IPS-NIHi7 (cell line): ENCODE data around the gene RNF115.
"Not testable (repeated sequence)": the region's sequence is repeated elsewhere in the genome, so short reads cannot be mapped to it uniquely, and the experiment has no call there.

Source experiments
- DNase-seq: peaks from one replicate; pipeline ENCODE4 v3.0.0; 2012; ENCODE audit warnings: mixed read lengths; ENCODE audit errors: extremely low spot score

The RNF115 gene

DNA sequence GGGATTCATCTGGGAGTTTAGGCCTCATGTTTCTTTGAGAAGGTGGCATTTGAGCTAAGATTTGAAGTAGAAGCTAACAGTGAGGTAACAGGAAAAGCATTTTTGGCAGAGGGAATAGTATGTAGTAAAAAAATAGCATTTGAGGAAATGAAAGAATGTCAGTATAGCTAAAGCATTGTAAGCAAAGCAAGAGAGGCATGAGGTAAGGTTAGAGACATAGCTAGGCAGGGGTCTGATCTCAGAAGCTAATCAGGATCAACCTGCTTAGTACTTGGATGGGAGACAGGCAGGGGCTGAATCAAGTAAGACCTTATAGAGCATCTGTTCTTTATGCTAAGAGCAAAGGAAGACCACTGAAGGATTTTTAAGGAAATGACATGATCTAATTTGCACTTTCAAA, 4.1 kb upstream of the RNF115 start:
- no peak for DNase-seq

DNA sequence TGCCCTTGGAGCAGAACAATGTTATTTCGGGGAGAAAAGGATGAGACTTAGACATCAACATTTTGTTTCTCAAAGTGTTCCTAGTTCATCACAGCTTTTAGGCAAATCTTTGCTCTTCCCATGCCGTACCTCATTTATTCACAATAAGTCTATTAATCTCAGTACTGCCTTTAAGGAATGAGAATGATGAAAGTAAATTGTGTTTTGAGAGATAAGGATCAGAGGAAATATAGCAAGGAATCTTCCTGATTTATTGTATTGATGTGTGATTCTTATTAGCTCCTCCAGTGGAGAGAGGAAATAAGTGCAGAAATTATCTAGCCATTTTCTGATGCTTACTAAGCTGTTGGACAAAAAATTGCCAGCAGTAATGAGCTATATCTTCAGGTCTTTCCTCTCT, 2.1 kb upstream of the RNF115 start:
- DNase-seq = no peak

DNA sequence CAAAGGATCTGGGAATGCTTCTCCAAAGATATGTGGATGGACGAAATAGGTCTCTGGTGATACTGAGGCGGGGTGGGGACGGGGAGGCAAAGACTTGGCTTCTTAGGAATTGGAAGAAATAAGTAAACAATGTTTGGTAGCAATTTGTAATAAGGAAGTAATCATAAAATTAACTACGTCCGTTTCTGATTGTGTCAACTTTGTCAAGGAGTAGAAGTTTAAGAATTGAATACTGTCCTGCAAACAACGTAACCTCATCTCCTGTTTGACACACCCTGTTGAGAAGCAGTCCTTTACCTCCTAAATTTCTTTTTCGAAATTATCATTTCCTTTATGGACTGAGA, 576 bp upstream of the RNF115 start:
- DNase-seq = no peak

DNA sequence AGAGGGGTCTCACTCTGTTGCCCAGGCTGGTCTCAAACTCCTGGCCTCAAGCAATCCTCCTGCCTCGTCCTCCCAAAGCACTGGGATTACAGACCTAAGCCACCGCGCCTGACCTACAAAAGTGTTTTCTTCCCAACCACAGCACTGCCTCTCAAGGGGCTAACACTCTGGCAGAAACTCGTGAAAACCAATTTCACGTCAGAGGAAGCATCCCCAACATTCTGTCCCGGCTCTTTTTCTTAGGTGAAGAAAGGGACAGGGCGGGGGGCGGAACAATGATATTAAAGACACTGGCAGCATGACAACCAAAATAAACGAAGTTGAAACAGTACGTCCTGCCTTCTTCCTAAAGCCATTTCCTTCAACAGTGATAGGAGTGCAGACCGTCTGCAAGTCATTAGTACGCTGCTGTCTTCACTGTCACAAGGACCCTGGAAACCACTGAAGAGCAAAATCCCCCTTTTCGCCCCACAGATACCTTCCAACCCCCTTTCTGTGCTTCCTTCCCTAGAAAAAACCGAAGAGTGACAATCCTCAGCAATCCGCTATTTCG, 1.0 kb downstream of the RNF115 start:
- DNase-seq = not testable (repeated sequence)

DNA sequence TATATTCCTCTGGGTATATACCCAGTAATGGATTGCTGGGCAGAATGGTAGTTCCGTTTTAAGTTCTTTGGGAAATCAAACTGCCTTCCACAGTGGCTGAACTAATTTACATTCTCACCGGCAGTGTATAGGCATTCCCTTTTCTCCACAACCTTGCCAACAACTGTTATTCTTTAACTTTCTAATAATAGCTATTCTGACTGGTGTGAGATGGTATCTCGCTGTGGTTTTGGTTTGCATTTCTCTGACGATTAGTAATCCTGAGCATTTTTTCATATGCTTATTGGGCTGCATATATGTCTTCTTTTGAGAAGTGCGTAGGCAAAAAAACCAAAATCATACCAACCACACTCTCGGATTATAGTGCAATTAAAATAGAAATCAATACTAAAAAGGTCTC, 5.8 kb downstream of the RNF115 start:
- DNase-seq = not testable (repeated sequence)

DNA sequence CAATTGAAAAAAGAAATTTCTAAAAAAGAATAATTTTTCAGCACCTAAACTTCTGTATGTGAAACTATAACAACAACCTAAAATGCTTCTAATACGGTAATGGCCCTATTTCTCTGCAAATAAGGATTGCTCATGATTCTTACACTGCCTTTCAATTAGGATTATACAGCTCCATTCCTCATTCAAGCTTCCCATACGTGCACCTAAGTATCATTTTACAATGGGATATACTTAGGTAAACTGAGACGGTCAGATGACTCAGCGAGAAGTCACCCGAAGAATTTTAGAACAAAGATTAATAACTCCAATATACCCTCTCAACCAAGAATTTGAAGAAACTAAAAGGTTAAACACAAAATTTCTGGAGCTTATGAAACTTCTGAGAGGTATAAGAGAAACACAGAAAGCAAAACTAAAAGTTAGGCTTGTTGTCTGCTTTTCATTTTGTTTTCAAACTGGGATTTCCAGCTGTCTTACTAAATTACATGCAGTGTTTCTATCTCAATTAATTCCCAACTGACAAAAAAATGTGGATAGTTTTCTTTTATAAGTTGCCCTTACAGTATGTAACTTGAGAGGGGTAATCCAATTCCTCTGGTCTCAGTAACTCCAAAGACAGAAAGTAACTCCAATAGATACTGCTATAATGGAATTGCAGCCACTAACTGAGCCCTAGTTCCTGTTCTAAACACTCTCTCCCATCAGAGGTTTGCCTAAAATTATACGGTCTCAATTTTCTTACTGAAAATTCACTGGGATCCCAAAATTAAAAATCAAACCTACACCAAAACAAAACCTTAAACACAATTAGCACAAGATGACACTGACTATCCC, 10.7 kb downstream of the RNF115 start:
- not testable (repeated sequence) for DNase-seq

DNA sequence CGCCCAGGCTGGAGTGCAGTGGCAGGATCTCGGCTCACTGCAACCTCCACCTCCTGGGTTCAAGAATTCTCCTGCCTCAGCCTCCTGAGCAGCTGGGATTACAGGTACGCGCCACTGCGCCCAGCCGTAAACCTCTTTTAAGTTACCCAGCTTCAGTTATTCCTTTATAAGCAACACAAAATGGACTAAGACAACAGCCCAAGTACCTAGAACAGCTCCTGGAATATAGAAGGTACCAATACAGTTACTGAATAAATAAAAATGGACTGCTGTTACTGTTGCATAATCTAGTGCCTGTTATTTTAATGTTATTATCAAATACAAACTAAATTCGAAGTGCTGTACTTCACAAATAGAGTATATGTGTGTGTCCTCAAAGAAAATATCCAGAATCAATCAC, 17.1 kb downstream of the RNF115 start:
- DNase-seq = no peak

DNA sequence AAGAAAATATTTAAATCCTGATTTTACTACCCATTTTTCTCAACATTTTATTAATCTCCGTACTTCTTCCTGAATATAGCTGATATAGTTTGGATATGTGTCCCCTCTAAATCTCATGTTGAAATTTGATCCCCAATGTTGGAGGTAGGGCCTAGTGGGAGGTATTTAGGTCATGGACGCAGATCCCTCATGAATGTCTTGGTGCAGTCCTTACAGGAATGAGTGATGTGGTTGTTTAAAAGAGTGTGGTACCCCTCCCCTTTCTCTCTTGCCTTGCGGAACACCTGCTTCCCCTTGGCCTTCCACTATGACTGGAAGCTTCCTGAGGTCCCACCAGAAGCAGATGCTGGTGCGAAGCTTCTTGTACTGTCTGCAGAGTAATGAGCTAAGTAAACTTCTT, 17.5 kb downstream of the RNF115 start:
- DNase-seq = no peak

DNA sequence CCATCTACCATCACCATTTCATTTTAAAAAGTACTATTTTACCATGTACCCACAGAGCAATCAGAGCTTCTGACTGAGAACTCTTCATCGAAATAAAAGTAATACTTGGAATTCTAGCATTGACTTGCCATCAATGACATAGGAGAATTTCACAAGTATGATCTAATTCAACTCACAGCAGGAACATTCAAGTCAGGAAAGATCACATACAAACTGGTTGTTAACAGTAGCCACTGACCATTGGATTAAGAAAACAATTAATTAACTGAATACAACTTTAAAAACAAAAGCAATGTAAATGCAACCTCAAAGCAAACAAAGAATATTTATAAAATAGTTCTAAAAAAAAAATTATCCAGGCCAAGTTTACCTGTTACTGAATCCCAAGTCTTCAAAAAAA, 18.8 kb downstream of the RNF115 start:
- no peak for DNase-seq

DNA sequence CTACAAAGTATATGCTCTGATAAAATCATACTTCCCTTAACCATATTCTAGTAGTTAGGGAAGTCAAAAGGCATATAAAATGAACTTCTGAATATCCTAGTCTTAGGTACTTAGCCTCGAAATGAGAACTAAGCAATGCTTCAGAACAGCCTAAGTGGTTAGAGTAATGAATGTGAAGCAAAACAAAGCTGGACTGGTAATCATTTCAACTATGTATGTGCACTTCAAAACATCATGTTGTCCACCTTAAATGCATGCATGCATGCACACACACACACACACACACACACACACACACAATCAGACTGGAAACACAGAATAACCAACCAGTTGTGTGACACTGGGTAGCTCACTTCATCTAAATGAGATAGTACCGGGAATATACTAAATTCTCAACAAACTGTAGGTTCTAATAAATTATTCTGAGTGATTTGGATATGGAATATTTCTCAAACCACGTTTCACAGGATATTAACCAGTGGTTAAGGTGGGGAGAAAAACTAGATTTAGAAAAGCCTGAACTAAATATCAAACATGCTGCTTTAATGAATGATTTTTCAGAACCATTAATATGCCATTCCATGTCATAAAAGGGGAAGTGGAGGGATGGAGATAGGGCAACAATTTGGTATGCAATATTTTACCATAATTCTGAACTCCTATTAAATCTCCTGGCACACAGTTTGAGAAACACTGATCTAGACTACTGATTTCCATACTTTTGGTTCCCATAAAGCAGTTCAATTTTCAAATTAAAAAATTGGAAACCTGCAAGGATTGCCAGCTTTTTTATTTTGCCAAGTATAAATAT, 19.5 kb downstream of the RNF115 start:
- no peak for DNase-seq

DNA sequence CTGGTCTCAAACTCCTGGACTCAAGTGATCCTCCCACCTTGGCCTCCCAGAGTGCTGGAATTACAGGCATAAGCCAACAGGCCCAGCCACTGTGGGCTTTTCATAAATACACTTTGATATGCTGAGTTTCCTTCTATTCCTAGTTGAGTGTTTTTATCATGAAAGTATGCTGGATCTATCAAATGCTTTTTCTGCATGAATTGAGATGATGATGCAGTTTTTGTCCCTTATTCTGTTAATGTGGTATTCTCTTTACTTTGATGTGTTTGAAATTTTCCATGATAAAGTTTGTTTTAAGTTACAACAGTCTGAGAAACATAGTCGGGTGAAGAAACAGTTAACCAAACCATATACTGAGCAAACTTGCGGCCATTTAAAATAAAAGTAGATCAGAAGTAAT, 24.1 kb downstream of the RNF115 start:
- no peak for DNase-seq

DNA sequence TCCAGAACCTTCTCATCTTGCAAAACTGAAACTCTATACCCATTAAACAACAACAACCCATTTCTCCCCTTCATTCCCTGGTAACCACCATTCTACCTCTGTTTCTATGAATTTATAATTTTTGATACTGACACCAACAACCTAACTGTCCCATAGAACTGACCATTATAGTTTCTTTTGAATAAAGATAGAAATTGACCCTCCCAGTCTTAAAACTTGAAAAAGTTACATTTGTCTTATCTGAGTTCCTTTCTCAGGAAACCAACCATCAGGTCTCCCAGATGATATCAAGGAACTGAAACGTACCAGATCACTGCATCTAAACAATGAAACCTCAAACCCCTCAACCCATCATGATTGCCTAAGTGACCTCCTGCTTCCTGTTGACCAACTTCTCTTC, 27.1 kb downstream of the RNF115 start:
- no peak for DNase-seq

DNA sequence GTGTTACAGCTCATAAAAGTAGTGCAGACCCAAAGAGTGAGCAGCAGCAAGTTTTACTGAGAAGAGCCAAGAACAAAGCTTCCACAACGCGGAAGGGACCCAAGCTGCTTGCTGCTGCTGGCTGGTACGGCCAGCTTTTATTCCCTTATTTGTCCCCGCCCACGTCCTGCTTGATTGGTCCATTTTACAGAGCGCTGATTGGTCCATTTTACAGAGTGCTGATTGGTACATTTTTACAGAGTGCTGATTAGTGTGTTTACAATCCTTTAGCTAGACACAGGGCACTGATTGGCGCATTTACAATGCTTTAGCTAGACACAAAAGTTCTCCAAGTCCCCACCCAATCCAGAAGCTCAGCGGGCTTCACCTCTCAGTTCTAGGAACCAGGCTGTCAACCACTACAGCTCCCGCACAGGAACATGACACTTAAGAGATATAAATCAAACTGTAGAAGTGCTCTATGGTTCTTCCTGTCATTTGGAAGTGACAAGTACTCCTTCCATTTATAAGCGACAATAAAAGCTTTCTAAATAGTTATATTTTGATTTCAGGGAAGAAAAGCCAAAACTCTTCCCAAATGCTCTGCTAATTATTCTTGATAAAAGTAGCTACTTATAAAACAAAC, 28.5 kb downstream of the RNF115 start:
- no peak for DNase-seq

DNA sequence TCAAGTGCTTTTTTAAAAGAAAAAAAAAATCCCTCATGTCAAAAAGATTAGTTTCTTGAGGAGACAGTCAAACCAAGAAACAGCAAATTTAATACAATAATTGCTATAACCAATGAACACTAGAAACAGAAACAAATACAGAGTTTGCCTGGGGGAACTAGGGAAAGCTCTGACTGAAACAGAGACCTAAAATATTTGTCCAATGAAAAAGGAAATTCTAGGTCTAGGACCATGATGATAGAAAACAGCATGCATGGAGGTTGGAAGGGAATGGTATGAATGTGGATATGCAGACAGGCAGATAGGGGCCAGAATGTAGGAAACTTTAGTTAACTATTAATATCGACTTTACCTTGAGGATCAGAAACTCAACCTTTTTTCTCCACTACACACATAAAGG, 31.4 kb downstream of the RNF115 start:
- no peak for DNase-seq

DNA sequence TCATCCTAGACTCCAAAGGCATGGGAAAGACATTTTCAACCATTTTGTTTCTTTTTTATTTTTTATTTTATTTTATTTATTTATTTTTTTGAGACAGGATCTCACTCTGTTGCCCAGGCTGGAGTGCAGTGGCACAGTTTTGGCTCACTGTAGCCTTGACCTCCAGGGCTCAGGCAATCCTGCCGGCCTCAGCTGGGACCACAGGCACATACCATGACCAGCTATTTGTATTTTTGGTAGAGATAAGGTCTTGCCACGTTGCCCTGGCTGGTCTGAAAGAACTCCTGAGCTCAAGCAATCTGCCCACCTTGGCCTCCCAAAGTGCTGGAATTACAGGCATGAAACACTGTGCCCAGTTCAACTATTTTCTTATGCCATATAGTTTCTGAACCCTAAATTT, 32.0 kb downstream of the RNF115 start:
- not testable (repeated sequence) for DNase-seq

DNA sequence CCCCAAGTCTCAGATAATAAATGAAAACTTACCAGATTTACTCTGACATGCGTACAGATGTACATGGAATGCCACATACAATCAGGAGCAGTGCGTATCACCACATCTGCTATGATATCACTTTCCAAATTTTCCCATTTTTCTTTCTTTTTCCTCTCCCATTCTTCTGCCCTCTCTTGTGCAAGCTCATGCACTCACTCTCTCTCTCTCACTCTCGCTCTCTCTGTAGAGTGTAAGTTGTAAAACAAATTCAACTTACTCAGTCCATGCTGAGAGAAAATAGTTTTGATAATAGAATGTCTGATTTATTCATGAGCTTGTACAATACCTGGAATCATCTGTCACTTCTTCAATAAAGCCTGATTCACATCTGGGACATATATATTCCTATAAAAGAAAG, 35.3 kb downstream of the RNF115 start:
- no peak for DNase-seq

DNA sequence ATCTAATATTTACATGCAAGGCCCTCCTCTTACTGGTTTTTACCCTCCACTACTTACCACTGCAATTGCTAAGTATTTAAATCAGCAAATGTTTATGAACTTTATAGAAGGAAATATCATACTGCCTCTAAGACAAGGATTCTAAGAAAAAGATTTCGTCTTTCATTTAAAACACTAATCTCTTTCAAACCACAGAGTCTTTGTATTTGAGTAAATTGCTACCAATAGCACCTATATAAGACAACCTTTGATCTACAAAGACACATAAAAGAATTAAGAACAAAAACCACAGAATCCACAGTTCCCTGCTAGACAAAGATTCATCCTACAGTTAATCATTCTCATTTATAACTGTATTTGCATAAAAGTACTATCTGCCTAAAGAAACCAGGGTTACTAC, 37.6 kb downstream of the RNF115 start:
- DNase-seq = no peak

DNA sequence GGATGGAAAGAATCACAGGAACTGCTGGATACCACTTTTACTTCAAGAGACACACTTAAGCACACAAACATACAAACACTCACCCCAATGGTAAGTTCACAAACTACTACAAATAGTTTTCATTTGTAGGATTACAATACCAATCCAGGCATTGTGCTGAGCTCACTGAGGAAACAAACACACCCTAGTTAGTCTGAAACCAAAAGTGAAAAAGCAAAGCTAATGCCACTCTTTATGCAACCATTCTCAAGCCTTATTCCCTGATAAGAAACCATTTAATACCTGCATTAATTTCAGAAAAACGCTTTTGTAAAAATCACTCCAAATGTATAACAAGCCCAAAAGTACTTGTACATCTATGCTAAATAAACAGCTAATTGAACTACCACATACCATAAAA, 38.3 kb downstream of the RNF115 start:
- DNase-seq = no peak

DNA sequence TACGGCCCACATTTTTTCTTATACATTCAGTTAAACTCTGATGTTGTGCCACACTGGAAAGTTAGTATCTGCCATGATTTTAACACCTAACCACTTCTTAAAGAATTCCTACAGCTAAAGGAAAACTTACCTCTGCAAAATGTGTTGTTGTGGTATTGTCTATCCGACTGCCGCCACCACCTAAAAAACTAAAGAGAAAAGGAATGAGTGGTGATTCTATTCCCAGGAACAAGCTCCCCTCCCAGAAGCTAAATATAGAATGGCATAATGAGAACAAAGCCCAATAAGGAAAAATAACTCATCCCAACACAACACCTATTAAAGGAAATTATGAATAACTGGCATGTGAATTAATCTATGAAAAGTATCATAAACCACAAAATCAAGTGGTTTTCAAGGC, 39.5 kb downstream of the RNF115 start:
- no peak for DNase-seq

DNA sequence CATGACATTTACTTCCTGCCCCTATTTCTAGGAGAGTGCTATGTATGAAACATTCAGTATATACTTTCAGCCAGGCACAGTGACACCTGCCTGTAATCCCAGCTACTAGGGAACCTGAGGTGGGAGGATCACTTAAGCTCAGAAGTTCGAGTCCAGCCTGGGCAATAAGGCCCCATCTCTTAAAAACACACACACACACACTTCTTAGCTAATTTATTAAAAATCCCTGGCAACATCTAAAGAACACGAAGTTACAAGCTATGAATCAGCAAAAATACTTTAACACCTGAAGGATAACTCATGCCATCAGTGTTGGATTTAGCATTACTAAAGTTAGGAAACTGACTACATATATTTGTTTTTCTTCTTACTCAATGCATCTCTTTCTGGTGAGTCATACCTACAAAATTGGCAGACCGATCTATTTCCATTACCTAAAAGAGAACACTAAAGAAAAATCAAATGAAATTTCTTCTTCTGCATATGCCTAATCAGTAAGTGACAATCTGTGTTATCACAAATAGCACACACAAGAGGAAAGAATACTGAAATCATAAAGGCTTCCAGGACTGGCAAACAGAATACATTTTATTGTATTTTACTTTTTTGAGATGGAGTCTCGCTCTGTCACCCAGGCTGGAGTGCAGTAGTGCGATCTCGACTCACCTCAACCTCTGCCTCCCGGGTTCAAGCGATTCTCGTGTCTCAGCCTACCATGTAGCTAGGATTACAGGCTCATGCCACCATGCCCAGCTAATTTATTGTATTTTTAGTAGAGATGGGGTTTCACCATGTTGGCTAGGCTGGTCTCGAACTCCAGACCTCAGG, 41.4 kb downstream of the RNF115 start:
- DNase-seq = no peak

DNA sequence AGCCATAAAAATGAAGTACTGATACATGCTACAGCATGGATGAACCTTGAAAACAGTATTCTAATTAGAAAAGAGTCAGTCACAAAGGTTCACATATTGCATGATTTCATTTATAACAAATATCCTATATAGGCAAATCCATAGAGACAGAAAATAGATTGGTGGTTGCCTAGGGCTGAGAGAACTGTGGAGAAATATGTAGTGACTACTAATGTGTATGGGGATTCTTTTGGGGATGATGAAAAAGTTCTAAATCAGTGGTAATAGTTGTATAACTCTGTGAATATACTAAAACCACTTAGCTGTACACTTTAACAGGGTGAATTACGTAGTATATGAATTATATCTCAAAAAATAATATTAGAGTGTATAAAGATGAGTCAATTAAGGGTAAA, 45.8 kb downstream of the RNF115 start:
- DNase-seq = no peak
